HepG2 (cell line): ENCODE measurements around the gene KIZ. TPM values are rescaled to one million over a fixed set of nuclear protein-coding genes. Genes with fewer than 3 reads are reported as not detected.

Source experiments
- ATAC-seq: fragments of 200-7000 bp; cut with Tn5 transposase; 3 replicates; pipeline ENCODE4 v1.9.1; 2020; ENCODE audit warnings: mild to moderate bottlenecking, moderate library complexity
- BruUV-seq: library from RNA; stranded (reverse); fragments of 400-500 nt; replicated peaks from 2 replicates; lab custom pipeline; 2021; lab: Mats Ljungman, UMichigan
- CTCF ChIA-PET: fragments of 300-600 bp; formaldehyde crosslinking; extraction: SDS; loops from one replicate; lab custom pipeline; 2021; ENCODE audit warnings: low total read pairs, inconsistent platforms, low intra/inter-chr PET ratio; lab: Yijun Ruan, JAX
- POLR2A ChIA-PET: fragments of 350-600 bp; sonication (Branson Sonifier 250); formaldehyde crosslinking; loops from one replicate; lab custom pipeline; 2020; ENCODE audit warnings: antibody characterized with exemption, inconsistent platforms; lab: Yijun Ruan, JAX
- DNase-seq: peaks from one replicate; pipeline ENCODE4 v3.0.0-alpha.2; 2015; ENCODE audit warnings: low spot score
- FAIRE-seq: peaks from 3 replicates; lab custom pipeline; 2011; peaks lifted over from hg19 to GRCh38; lab: Jason Lieb, UNC
- H2AFZ ChIP-seq: one replicate; pipeline ENCODE4 v1.6.1; 2011; ENCODE audit warnings: low read length, inconsistent platforms
- H3K27ac ChIP-seq: fragments of 300-600 bp; 3 replicates; pipeline ENCODE4 v1.8.0; 2011; ENCODE audit warnings: mixed run types, mild to moderate bottlenecking, mixed read lengths, low read length, inconsistent platforms; ENCODE audit not compliant: insufficient read depth; ENCODE audit errors: extremely low read length
- H3K27me3 ChIP-seq, 2 experiments: fragments of 200-600 bp in 1 of 2; 2 replicates in 1 of 2; 3 replicates in 1 of 2; pipeline versions ENCODE4 v1.6.0 to v1.8.0; 2011; ENCODE audit warnings: low read length in 2 of 2, mild to moderate bottlenecking in 2 of 2, moderate library complexity in 2 of 2, inconsistent platforms in 1 of 2; ENCODE audit not compliant: insufficient read depth in 2 of 2, control insufficient read depth in 1 of 2
- H3K36me3 ChIP-seq, 2 experiments: fragments of 200-600 bp in 1 of 2; replicated peaks in 1 of 2; 2 replicates in 1 of 2; 3 replicates in 1 of 2; pipeline versions ENCODE4 v1.5.1 to v1.8.0; 2011; ENCODE audit warnings: low read length in 2 of 2, inconsistent platforms in 1 of 2; ENCODE audit not compliant: insufficient read depth in 2 of 2, control insufficient read depth in 1 of 2
- H3K4me1 ChIP-seq: 2 replicates; pipeline ENCODE4 v1.5.1; 2012; ENCODE audit warnings: low read length, inconsistent platforms; ENCODE audit not compliant: insufficient read depth
- H3K4me2 ChIP-seq: 2 replicates; pipeline ENCODE4 v1.6.0; 2011; ENCODE audit warnings: low read depth, low read length, inconsistent platforms
- H3K4me3 ChIP-seq, 3 experiments: fragments of 200-600 bp in 1 of 3; sonication (generic), shearing (Covaris generic) in 1 of 3; replicated peaks in 1 of 3; 2 replicates each; pipeline ENCODE4 v1.5.1; 2011 to 2016; ENCODE audit warnings: low read length in 3 of 3, inconsistent platforms in 2 of 3, low read depth in 2 of 3, mild to moderate bottlenecking in 2 of 3, control low read depth in 1 of 3, mixed read lengths in 1 of 3; ENCODE audit not compliant: insufficient read depth in 1 of 3
- H3K79me2 ChIP-seq: one replicate; pipeline ENCODE4 v1.6.1; 2011; ENCODE audit warnings: low read length, inconsistent platforms; ENCODE audit not compliant: insufficient read depth
- H3K9ac ChIP-seq: 2 replicates; pipeline ENCODE4 v1.6.0; 2011; ENCODE audit warnings: mild to moderate bottlenecking, low read depth, low read length, inconsistent platforms; ENCODE audit not compliant: insufficient read depth
- H3K9me3 ChIP-seq: 2 replicates; pipeline ENCODE4 v1.5.1; 2012; ENCODE audit warnings: mild to moderate bottlenecking, low read length
- H4K20me1 ChIP-seq: 2 replicates; pipeline ENCODE4 v1.6.0; 2011; ENCODE audit warnings: inconsistent platforms, mild to moderate bottlenecking, low read length, moderate library complexity; ENCODE audit not compliant: insufficient read depth
- ARID3A ChIP-seq: IDR thresholded peaks from 2 replicates; pipeline ENCODE4 v1.6.1; 2012; ENCODE audit warnings: low read depth, low read length, improper control_type of control experiment
- CEBPZ ChIP-seq: IDR thresholded peaks from 2 replicates; pipeline ENCODE4 v1.6.1; 2012; ENCODE audit warnings: low read length, improper control_type of control experiment
- CENPBD1 ChIP-seq: sonication (generic); formaldehyde crosslinking; IDR thresholded peaks from 2 replicates; pipeline ENCODE4 v1.8.0; 2022; ENCODE audit warnings: missing genetic modification reagents, low read depth, mild to moderate bottlenecking, borderline replicate concordance
- DBP ChIP-seq: sonication (generic); formaldehyde crosslinking; IDR thresholded peaks from 2 replicates; pipeline ENCODE4 v1.4.0; 2020; ENCODE audit warnings: missing genetic modification reagents; ENCODE audit errors: not compliant biosample characterization
- HNF4G ChIP-seq, 2 experiments: sonication (generic) in 1 of 2; formaldehyde crosslinking in 1 of 2; IDR thresholded peaks; 2 replicates each; pipeline versions ENCODE4 v1.4.0 to v1.6.1; 2011 to 2020; ENCODE audit warnings: borderline replicate concordance in 2 of 2, low read depth in 2 of 2, mild to moderate bottlenecking in 2 of 2, low read length in 1 of 2, missing genetic modification reagents in 1 of 2, moderate library complexity in 1 of 2
- NRL ChIP-seq: sonication (generic); formaldehyde crosslinking; IDR thresholded peaks from 2 replicates; pipeline ENCODE4 v1.5.0; 2020; ENCODE audit warnings: missing genetic modification reagents, mild to moderate bottlenecking, moderate library complexity, borderline replicate concordance
- TERF1 ChIP-seq: sonication (generic); formaldehyde crosslinking; IDR thresholded peaks from 2 replicates; pipeline ENCODE4 v1.8.0; 2022; ENCODE audit warnings: mild to moderate bottlenecking, missing genetic modification reagents, moderate library complexity
- TRIM24 ChIP-seq: sonication (generic); formaldehyde crosslinking; IDR thresholded peaks from 2 replicates; pipeline ENCODE4 v1.8.0; 2022; ENCODE audit warnings: mild to moderate bottlenecking, missing genetic modification reagents
- ZBTB25 ChIP-seq: IDR thresholded peaks from 2 replicates; pipeline ENCODE4 v1.6.1; 2018; ENCODE audit warnings: missing genetic modification reagents
- ZKSCAN5 ChIP-seq: sonication (generic); formaldehyde crosslinking; IDR thresholded peaks from 2 replicates; pipeline ENCODE4 v1.5.1; 2020; ENCODE audit warnings: mild to moderate bottlenecking, missing genetic modification reagents
- ZNF253 ChIP-seq: sonication (generic); formaldehyde crosslinking; IDR thresholded peaks from 2 replicates; pipeline ENCODE4 v1.8.0; 2022; ENCODE audit warnings: mild to moderate bottlenecking, missing genetic modification reagents, borderline replicate concordance
- ZNF549 ChIP-seq: sonication (generic); formaldehyde crosslinking; IDR thresholded peaks from 2 replicates; pipeline ENCODE4 v1.5.0; 2020; ENCODE audit warnings: missing genetic modification reagents
- WGBS: methylation state at CpG from one replicate; pipeline ENCODE4 v1.1.6; 2017; ENCODE audit warnings: low lambda C conversion rate; 5-methylcytosine and 5-hydroxymethylcytosine counted together
- in situ Hi-C: cut with HindIII; loops from 2 replicates; pipeline ENCODE4 v1.10.0; 2017; ENCODE audit warnings: low pct_unique_long_range_greater_than_20kb; ENCODE audit not compliant: extremely low pct_ligation_motif_present
- intact Hi-C: fragments of 100-400 bp; cut with micrococcal nuclease; formaldehyde crosslinking; loops from one replicate; pipeline ENCODE4 v1.10.0; 2022; ENCODE audit not compliant: unreplicated experiment
- polyA plus RNA-seq, 8 experiments: library from polyadenylated mRNA; depleted of rRNA in 3 of 8; stranded (reverse) in 7 of 8; unstranded in 1 of 8; fragments of >200 nt; fragmentation: Illumina TruSeq in 4 of 8; extraction: Trizol in 4 of 8; gene quantifications; 2 replicates each; pipeline versions ENCODE4 v1.2.1 to v1.2.3, GENCODE V29; 2011 to 2016; ENCODE audit warnings: low read depth in 4 of 8, missing spikeins in 1 of 8, mixed read lengths in 1 of 8; ENCODE audit not compliant: insufficient read depth in 1 of 8
- total RNA-seq, 5 experiments: library from RNA; depleted of rRNA; stranded (reverse); fragments of >200 nt; fragmentation: Illumina TruSeq; extraction: Trizol; gene quantifications; 2 replicates each; pipeline ENCODE4 v1.2.3, GENCODE V29; 2016; ENCODE audit warnings: low read depth in 1 of 5

Gene KIZ
- total and polyA plus RNA-seq, 2 of the 13 experiments (the other 11 are each of a cell fraction or from before 2014, with no cell fraction given): 46.3 to 114 TPM

- TF ChIP-seq ZBTB25 (CRISPR knock-in tag) (no peak), ZNF253 (CRISPR knock-in tag) (no peak), ZNF549 (CRISPR knock-in tag) (no peak), ARID3A (no peak), TRIM24 (CRISPR knock-in tag) (no peak), ZKSCAN5 (no peak), DBP (CRISPR knock-in tag) (no peak)
- TF ChIP-seq, all 625 proteins: peak for 0
These were observed 64.1 kb downstream of the KIZ start (continued) for GRCh38 chr20:21189761-21190523.

- ChIA-PET CTCF (no interaction called here), POLR2A (no interaction called here)
- BruUV-seq: no TSS peak
- Histone ChIP-seq H3K27ac (no peak overlapping the region), H3K4me3 (no peak overlapping the region), H4K20me1 (no peaks in the 10 kb centered on the region), H3K79me2 (no peaks in the 10 kb centered on the region), H3K36me3 (peaks cover 22 to 31% of the 10 kb centered on the region in 2 experiments), H3K4me1 (no peaks in the 10 kb centered on the region), H2AFZ (no peak overlapping the region), H3K9ac (no peak overlapping the region), H3K27me3 (no peaks in the 10 kb centered on the region), H3K9me3 (no peaks in the 10 kb centered on the region), H3K4me2 (no peak overlapping the region)
- FAIRE-seq (no peak), DNase-seq (no peak), ATAC-seq (no peak)
- 94% methylated on average over 1 of the region's 1 CpG for WGBS
- in situ Hi-C loops (no loop called here), intact Hi-C loops (no loop called here)
- TF ChIP-seq TERF1 (no peak), CEBPZ (no peak), NRL (no peak), CENPBD1 (CRISPR knock-in tag) (no peak), HNF4G (IDR thresholded peaks at IDR 0.05; ENCODE audit: borderline replicate concordance, low read depth, low read length) (no peak), HNF4G (CRISPR knock-in tag; IDR thresholded peaks at IDR 0.05; ENCODE audit: borderline replicate concordance, low read depth) (no peak)
These were observed 65.0 kb downstream of the KIZ start for GRCh38 chr20:21190869-21191268.
